Activated CD4-positive, alpha-beta T cell treated with anti-CD3 and anti-CD28 coated beads, Interleukin-2, Interleukin-6, amounts not matched to agents 100 ng/mL and 50 ng/mL, durations not matched to agents 16 hours and 8 hours (primary cell): ENCODE data around the gene EPC1.
"Not testable (repeated sequence)": the region's sequence is repeated elsewhere in the genome, so short reads cannot be mapped to it uniquely, and the experiment has no call there.

ENCODE experiments used
- DNase-seq: peaks from one replicate; pipeline ENCODE4 v3.0.0-alpha.2; 2020

Gene EPC1

DNA sequence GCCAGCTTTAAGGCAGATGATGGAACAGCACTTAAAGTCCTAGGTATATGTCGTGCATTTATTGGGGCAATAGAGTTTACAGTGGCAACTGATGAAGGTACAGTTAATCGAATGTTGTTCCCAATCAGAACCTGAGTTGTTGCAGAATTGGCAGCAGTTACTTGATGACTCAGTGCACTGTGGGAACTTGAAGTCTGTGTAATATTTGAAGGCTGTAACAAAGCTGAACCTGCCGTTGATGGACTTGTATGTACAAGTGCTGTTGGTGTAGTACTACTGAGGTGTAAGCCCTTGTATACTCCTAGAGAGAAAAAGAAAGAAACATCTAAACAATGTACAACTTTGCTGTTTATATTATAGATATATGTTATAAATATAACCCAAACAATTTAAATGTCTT, 75.3 kb downstream of the EPC1 start:
- DNase-seq: no peak

DNA sequence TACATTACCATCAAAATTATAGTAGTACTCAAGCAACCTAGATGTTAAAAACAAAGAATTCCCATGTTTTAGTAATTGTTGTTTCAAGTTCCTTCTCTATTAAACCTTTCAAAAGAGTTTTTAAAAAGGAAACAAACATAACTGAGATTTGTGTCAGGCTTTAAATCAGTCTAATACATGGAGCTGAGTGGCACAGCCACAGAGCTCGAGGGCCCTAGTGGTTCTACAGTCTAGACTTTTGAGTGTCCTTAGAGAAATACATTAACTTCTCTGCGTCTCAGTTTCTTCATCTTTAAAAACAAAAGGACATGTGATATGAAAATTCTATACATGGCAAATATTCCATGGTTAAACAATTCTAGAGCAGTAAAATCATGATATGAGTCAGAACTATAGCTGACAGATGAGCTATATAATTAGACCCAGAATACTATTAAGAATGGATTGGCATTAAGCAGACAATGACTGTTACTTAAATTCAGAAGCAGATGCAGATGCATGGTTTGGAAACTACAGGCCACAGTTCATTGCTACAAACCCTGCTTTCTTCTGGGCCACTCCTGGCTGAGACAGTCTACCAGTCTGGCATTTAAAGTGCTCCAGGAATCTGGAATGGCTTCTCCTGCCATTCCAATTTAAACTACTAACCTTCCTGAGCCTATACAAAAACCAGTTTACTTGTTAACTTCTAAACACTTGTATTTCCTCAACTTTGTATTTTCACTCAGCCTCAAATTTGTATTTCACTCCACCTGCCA, 77.4 kb downstream of the EPC1 start:
- DNase-seq: no peak

DNA sequence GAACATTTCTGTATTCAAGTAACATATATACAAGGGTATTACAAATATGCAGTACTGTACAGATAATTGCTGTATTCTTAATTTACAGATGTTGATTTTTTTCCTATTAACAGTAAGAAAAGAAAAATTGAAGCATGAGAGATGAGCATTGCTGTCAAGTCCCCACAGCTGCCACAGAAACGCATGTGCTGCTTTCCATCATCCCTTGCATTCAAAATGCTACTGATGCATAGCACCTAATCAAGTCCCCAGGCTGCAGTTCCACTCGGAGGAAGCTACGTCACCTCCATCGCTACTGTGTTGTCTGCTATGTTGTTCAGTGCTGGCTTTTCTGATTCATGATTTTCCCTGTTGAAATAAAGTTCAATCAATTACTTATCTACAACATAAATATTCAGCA, 78.2 kb downstream of the EPC1 start:
- no peak for DNase-seq

DNA sequence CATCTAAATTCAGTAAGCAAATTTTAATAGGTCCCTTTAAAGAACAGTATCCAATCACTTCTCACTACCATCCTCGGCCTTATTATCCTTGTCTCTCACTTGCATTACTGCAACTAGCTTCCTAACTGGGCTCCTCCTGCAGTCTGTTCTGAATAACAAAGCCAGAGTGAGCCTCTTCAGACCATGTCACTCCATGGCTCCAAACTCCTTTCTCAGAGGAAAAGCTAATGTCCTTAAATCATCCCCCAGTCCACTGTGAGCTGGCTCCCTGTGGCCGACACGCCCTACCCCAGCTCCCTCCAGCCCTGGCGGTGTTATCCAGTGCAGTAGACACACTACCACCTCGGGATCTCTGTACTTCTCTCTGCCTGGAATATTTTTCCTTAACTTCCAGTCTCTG, 80.0 kb downstream of the EPC1 start:
- DNase-seq: no peak

DNA sequence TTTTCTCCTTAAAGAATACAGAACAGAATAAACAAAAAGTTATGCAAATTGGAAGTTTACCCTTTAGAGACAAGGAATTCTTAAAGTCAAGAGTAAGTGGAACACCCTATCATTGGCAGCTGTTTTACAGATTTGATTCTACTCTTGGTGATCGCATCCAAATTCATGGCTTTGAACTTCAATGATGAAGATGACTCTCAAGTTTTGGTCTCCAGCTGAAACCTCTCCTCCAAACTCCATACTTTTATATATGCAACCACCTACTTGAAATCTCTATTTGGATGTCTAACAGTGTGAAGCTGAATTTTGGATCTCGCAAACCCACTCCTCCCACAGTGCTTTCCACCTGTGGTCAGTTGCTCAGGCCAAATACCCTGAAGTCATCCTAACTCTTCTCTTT, 80.4 kb downstream of the EPC1 start:
- no peak for DNase-seq

DNA sequence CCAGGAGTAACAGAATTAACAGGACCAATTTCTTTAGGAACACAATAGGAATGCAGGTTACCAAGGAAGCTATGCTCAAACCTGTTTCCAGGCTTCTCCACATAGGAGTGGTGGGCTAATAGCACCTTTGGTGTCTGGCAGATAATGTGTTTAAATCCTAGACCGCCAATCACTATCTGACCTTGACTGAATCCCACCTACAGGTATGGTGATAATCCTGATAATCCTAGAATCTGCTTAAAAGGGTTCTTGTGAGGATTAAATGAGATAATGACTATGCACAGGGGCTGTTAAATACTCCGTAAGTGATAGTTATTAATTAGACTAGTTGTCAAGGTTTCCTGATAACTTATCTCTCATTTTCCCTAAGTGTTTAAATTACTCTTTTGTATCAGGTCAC, 81.2 kb downstream of the EPC1 start:
- no peak for DNase-seq

DNA sequence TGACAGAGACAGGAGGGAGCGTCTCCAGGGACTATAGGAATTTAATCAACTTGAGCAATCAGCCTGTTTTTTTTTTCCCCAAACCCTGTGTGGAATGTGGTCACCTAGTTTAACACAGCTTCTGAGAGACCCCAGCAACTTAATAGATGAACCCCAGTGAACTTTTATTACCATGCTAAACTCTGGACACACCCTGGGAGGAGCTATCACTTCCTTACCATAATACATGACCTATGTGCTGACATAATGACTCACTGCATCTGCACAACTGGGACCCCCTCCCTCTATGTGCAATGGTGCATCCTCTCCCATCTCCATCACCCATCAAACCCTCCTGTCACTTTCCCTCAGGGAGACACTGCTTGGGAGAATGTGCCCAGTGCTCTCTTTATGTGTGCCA, 83.7 kb downstream of the EPC1 start:
- DNase-seq: no peak

DNA sequence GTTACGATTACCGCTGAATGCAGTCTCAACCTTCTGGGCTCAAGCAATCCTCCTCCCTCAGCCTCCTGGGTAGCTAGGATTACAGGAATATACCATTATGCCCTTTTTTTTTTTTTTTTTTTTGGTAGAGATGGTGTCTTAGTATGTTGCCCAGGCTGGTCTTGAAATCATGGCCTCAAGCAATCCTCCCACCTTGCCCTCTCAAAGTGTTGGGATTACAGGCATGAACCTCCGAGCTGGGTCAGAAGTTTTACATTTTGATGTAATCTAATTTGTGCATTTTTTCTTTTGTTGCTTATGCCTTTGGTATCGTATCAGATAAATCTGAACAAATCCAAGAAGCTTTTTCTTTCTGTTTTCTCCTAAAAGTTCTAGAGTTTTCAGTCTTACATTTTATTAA, 87.4 kb downstream of the EPC1 start:
- no peak for DNase-seq

DNA sequence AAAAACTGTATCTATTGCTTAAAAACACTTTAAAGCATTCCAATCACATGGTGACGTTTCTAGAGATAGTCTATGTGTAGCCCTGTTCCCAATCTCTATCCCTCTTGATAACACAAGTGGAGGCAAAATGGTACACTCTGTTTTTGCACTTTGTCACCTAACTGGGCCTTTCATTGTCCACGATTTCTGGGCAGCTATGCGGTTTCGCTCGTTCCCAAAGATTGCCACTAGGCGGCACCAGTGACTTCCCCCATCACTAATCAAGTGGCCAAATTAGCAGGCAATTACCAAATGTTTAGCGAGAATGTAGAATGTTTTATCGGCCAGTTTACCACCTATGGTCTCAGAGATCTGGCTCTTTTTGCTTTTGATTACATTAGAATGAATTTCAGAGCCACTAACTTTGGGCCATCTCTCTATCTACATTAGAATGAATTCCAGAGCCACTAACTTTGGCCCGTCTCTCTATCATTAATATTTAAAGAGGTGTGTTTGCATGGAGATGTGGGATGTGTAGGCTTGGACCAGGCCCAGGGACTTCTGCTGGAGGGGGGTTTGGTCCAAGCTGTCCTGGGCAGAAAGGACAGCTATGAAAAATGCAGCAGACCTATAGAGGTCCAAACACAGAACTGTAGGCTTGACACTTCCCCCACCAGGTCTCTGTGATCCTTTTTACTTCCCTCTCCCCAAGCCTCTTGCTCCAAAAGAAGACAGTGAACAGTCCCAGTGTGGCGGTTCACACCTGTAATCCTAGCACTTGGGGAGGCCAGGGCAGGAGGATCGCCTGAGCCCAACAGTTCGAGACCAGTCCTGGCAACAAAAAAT, 90.1 kb downstream of the EPC1 start:
- peak; percentile 80 for DNase-seq

DNA sequence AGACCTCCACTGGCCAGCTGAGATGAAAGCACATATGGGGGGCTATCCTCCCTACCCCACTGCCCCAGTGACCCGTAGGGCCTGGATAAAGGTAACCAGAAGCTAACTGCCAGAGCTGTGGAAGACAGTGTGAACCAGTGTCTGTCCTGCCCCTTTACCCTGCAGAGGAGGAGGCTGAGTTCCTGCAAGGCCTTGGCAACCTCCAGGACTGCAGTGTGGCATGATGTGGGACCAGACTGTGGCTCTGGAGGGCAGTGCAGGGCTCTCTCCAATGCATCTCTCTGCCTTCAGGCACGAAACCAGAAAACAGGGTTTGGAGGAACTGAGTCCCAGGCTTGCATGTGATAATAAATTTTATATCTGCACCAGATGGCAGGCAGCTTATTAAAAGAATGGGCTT, 93.1 kb downstream of the EPC1 start:
- no peak for DNase-seq

DNA sequence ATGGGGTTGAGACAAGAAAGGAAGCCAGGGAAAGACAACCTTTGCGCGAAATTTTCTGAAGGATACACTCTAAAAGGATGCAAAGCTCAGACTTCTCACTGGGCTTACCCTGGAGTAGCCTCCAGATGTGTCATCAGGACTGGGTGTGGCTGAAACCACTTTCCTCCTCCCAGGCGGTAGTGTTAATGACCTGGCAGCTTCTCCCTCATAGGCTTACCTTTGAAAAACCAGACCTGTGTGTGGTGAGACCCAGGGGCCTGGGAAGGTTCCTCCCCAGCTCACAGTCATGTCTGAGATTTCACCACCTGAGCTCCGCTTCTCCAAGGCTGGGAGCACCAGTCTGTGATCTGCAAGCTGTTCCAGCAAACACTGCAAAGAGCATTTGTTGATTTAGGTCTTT, 93.7 kb downstream of the EPC1 start:
- DNase-seq: peak; percentile 39

DNA sequence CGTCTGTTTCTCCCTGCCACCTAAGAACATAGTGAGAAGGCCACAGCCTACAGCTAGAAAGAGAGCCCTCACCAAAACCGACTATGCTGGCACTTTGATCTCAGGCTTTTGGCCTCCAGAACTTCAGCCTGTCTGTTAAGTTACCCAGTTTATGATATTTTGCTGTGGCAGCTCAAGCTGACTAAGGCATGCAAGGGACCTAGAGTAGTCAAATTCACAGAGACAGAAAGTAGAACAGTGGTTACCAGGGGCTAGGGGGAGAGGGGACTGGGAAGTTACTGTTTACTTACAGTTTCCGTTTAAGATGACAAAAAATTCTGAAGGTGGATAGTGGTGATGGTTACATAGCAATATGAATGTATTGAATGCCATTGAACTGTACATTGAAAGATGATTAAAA, 96.5 kb downstream of the EPC1 start:
- peak; percentile 32 for DNase-seq

DNA sequence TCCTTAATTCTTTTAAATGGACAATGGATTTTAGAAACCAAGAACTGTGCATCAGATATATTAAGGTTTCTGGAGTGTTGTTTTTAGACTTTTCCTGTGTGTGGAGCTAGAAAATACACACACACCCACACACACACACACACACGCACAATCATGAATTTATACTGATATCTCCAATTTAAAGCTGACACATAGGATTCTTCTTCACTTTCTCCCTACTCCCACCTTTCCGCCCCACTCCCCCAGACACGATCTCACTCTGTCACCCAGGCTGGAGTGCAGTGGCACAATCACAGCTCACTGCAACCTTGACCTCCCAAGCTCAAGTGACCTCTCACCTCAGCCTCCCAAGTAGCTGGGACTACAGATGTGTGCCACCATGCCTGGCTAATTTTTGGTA, 100.3 kb downstream of the EPC1 start:
- DNase-seq: no peak

DNA sequence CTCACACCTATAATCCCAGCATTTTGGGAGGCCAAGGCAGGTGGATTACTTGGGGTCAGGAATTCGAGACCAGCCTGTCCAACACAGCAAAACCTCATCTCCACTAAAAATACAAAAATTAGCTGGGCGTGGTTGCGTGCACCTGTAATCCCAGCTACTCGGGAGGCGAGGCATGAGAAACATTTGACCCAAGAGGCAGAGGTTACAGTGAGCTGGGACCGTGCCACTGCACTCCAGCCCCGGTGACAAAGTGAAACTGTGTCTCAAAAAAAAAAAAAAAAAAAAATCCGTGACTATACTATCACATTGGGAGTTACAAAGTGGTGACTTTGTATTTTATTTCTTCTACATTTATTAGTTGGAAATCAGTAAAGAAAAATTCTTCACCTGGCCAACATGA, 101.2 kb downstream of the EPC1 start:
- no peak for DNase-seq

DNA sequence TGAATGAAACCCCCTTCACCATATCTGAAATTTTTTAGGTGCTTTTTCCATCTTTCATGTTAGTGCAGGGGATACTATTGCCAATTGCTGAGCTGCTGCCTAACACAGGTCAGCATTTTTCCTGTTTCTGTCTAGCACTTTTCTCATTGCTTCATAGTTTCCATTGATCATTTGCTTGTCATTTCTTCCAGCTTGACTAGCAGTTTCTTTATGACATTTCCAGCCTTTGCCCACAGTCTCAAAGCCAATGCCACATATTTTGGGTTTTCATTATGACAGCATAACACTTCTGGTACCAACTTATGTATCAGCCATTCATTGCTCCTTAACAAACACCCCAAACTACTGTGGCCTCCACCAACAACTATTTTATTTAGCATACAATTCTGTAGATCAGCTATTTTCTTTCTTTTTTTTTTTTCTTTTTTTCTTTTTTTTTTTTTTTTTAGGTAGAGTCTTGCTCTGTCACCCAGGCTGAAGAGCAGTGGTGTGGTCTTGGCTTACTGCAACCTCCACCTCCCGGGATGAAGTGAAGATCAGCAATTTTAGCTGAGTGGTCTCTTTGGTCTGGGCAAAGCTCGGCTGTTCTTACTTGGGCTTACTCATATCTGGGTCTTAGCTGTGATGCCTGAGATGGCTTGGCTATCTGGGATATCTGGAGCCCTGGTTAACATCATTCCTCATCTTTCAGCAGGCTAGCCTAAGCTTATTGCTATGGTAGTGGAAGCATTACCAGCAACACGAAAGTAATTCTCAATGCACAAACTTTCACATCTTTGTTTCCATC, 102.3 kb downstream of the EPC1 start:
- DNase-seq: peak; percentile 91

DNA sequence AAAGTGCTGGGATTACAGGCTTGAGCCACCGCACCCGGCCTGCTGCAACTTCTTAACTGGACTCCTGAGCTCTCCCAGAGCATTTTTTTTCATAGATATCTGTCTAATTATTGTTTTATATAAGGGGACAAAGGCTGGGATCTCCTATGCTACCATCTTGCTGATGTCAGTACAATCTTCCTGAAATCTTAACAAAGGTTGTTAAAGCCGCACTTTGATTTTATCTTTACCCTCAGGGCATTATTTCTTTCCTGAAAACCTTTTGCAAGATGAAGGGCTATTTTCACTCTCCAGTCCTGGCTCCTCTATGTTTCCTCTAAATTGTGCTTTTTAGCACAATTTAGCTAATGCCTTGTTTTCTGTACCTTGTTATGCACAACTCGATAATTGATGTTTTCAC, 102.9 kb downstream of the EPC1 start:
- peak; percentile 7 for DNase-seq

DNA sequence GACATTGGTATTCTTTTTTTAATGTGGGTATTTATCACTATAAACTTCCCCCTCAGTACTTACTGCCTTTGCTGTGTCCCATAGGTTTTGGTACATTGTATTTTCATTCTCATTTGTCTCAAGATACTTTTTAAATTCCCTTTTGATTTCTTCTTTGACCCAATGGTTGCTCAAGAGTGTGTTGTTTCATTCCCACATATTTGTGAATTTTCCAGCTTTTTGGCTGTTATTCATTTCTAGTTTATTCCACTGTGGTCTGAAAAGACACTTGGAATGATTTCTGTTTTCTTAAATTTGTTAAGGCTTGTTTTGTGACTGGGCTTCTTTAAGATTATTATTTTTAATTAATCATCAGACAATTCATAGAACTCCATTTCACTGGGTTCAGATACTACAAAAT, 105.0 kb downstream of the EPC1 start:
- DNase-seq: no peak

DNA sequence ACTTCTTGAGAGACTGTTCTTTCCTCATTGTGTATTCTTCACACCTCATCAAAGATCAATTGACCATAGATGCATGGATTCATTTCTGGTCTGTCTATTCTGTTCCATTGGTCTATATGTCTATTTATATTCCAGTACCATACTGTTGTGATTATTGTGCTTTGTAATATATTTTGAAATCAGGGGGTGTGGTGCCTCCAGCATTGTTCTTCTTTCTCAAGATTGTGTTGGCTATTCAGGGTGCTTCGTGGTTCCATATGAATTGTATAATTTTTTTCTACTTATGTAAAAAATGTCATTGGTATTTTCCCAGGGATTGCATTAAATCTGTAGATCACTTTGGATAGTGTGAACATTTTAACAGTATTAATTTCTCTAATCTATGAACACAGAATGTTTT, 106.5 kb downstream of the EPC1 start:
- DNase-seq: no peak

DNA sequence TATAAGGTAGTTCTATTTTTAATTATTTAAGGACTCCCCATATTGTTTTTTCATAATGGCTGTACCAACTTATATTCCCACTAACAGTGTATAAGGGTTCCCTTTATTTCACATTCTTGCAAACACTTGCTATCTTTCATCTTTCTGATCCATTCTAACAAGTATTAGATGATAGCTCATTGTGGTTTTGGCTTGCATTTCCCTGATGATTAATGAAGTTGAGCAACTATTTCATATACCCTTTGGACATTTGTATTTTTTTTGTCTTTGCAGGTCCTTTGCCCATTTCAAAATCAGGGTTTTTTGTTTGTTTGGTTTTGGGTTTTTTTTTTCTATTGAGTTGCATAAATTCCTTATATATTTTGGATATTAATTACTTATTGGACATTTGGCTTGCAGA, 107.2 kb downstream of the EPC1 start:
- DNase-seq: no peak

DNA sequence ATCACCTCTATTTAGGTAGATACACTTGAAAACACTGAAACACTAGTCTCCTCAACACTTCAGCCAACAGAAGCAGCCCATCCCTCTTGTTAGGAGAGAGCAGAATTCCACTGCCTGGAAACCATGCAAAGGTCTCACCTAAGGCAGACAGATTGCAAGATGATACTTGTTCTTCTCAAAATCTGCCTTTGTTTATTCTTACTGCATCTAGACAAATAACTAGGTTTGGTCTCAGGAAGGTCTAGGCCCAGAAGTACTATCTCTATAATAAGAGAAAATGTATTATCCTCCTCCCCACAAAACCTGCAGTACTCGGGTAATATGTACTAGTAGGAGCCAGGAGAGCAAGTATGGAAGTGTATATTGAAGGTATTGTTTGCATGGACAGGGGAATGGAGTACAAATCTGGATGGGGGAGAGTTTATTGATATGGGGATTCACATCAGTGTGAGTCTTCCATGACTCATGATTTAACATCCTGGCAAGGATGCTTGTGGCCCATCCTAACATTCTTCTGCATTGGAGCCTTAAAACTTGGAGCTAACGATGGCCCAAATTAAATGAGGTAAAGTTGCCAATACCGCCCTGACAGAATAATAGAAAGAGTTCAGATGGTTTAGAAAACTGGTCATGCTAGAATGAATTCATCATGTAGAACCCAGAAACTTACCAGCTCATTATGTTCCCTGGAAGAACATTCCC, 109.2 kb downstream of the EPC1 start:
- no peak for DNase-seq

DNA sequence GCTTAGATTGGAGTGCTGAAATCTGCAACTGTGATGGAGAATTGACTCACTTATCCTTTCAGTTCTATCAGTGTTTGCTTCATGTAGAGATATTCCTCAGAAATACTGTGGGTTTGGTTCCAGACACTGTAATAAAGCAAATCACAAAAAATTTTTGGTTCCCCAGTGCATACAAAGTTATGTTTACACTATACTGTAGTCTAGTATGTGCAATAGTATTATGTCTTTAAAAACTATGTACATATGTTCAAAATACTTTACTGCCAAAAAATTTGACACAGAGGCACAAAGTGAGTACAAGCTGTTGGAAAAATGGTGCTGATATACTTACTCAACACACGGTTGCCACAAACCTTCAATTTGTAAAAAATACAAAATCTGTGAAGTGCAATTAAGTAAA, 112.5 kb downstream of the EPC1 start:
- DNase-seq: no peak

DNA sequence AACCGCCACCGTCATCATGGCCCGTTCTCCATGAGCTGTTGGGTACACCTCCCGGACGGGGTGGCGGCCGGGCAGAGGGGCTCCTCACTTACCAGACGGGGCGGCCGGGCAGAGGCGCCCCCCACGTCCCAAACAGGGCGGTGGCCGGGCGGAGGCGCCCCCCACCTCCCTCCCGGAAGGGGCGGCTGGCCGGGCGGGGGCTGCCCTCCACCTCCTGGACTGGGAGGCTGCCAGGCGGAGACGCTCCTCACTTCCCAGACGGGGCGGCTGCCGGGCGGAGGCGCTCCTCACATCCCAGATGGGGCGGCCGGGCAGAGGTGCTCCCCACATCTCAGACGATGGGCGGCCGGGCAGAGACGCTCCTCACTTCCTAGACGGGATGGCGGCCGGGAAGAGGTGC, 113.6 kb downstream of the EPC1 start:
- DNase-seq: not testable (repeated sequence)

DNA sequence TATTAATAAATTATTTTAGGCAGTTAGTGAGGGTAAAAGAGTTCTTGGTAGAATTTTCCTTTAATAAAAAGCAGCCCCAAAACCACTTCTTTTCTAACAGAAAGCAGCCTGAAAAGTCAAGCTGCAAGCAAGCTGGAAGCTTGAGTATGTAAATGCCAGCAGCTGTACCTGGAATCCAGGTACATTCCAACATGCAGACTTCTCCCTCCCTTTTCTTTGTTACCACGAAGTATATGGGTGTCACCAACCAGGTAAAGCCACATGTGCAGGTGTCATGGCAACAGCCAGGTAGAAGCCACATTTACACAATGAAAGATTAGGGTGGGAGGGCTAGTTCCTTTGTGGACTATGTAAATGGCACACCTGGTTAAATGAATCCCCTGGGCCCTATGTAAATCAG, 114.6 kb downstream of the EPC1 start:
- DNase-seq: no peak
